GM12878 (cell line): ENCODE measurements around the gene CD7. TPM values are rescaled to one million over a fixed set of nuclear protein-coding genes. Genes with fewer than 3 reads are reported as not detected.

ENCODE experiments used
- ATAC-seq: fragments of 200-7000 bp; cut with Tn5 transposase; 3 replicates; pipeline ENCODE4 v1.9.1; 2020; ENCODE audit warnings: mild to moderate bottlenecking, moderate library complexity
- BruUV-seq: library from RNA; stranded (reverse); fragments of 400-500 nt; replicated peaks from 2 replicates; lab custom pipeline; 2021; lab: Mats Ljungman, UMichigan
- CTCF ChIA-PET: fragments of 300-600 bp; sonication (Branson Sonifier 250); formaldehyde crosslinking; extraction: SDS; loops from one replicate; lab custom pipeline; 2021; ENCODE audit warnings: inconsistent platforms; lab: Yijun Ruan, JAX
- POLR2A ChIA-PET: fragments of 350-600 bp; formaldehyde crosslinking; extraction: SDS; loops from one replicate; lab custom pipeline; 2021; ENCODE audit warnings: inconsistent platforms; lab: Charles Lee
- RAD21 ChIA-PET: fragments of 300-600 bp; sonication (Branson Sonifier 250); formaldehyde crosslinking; loops from one replicate; lab custom pipeline; 2023; ENCODE audit warnings: antibody characterized with exemption; ENCODE audit not compliant: unreplicated experiment; lab: Charles Lee
- SMC1A ChIA-PET: fragments of 300-600 bp; sonication (Branson Sonifier 250); formaldehyde crosslinking; loops from one replicate; lab custom pipeline; 2023; ENCODE audit not compliant: unreplicated experiment, uncharacterized antibody; lab: Charles Lee
- DNase-seq: peaks from one replicate; pipeline ENCODE4 v3.0.0-alpha.2; 2011; ENCODE audit warnings: low read depth, low spot score
- FAIRE-seq: peaks from 3 replicates; lab custom pipeline; 2011; peaks lifted over from hg19 to GRCh38; lab: Jason Lieb, UNC
- H2AFZ ChIP-seq: 2 replicates; pipeline ENCODE4 v1.6.0; 2011; ENCODE audit warnings: low read depth, low read length, control low read depth; ENCODE audit not compliant: control insufficient read depth
- H3K27ac ChIP-seq: 2 replicates; pipeline ENCODE4 v1.5.1; 2011; ENCODE audit warnings: control low read depth; ENCODE audit not compliant: control insufficient read depth, insufficient read depth
- H3K27me3 ChIP-seq, 2 experiments: replicated peaks in 1 of 2; 2 replicates each; pipeline versions ENCODE4 v1.6.0 to v1.6.1; 2011; ENCODE audit warnings: low read length in 1 of 2; ENCODE audit not compliant: control insufficient read depth in 2 of 2, insufficient read depth in 2 of 2
- H3K36me3 ChIP-seq, 2 experiments: 2 replicates each; pipeline ENCODE4 v1.5.1; 2011; ENCODE audit warnings: low read length in 1 of 2; ENCODE audit not compliant: control insufficient read depth in 2 of 2, insufficient read depth in 2 of 2
- H3K4me1 ChIP-seq: 2 replicates; pipeline ENCODE4 v1.6.1; 2011; ENCODE audit warnings: mild to moderate bottlenecking, low read length, moderate library complexity, mixed read lengths; ENCODE audit not compliant: control insufficient read depth, insufficient read depth
- H3K4me2 ChIP-seq: 2 replicates; pipeline ENCODE4 v1.6.0; 2011; ENCODE audit warnings: control low read depth; ENCODE audit not compliant: control insufficient read depth, insufficient read depth
- H3K4me3 ChIP-seq: fragments of 200-600 bp; sonication (generic); 2 replicates; pipeline ENCODE4 v1.5.1; 2016
- H3K79me2 ChIP-seq: 2 replicates; pipeline ENCODE4 v1.6.0; 2011; ENCODE audit warnings: low read length; ENCODE audit not compliant: control insufficient read depth, insufficient read depth
- H3K9ac ChIP-seq: 2 replicates; pipeline ENCODE4 v1.8.0; 2011; ENCODE audit warnings: low read length, control low read depth, mixed read lengths; ENCODE audit not compliant: control insufficient read depth, insufficient read depth
- H3K9me3 ChIP-seq: replicated peaks from 3 replicates; pipeline ENCODE4 v1.5.1; 2011; ENCODE audit warnings: mild to moderate bottlenecking, low read length; ENCODE audit not compliant: control insufficient read depth, insufficient read depth
- H4K20me1 ChIP-seq: 2 replicates; pipeline ENCODE4 v1.6.0; 2011; ENCODE audit not compliant: control insufficient read depth, insufficient read depth
- IKZF1 ChIP-seq: fragments of 450-650 bp; conservative IDR thresholded peaks from 2 replicates; pipeline ENCODE4 v1.6.1; 2017; ENCODE audit warnings: antibody characterized with exemption, mild to moderate bottlenecking
- LARP7 ChIP-seq: fragments of 450-650 bp; IDR thresholded peaks from 2 replicates; pipeline ENCODE4 v1.6.1; 2017; ENCODE audit warnings: mild to moderate bottlenecking
- MEF2A ChIP-seq: IDR thresholded peaks from 2 replicates; pipeline ENCODE4 v1.6.1; 2011; ENCODE audit warnings: low read depth, mild to moderate bottlenecking, low read length, moderate library complexity; ENCODE audit not compliant: insufficient read depth
- MYB ChIP-seq: fragments of 150-350 bp; IDR thresholded peaks from 2 replicates; pipeline ENCODE4 v1.6.1; 2014; ENCODE audit warnings: mild to moderate bottlenecking, low read depth, low read length, borderline replicate concordance
- POLR2AphosphoS2 ChIP-seq: IDR thresholded peaks from 2 replicates; pipeline ENCODE4 v1.6.1; 2011; ENCODE audit warnings: low read depth, mild to moderate bottlenecking, low read length, improper control_type of control experiment, moderate library complexity
- RCOR1 ChIP-seq: conservative IDR thresholded peaks from 2 replicates; pipeline ENCODE4 v1.6.1; 2012; ENCODE audit warnings: low read depth, low read length, improper control_type of control experiment
- RELA ChIP-seq: fragments of 450-650 bp; IDR thresholded peaks from 2 replicates; pipeline ENCODE4 v1.8.0; 2014; ENCODE audit warnings: borderline replicate concordance; ENCODE audit not compliant: partially characterized antibody
- YBX1 ChIP-seq: fragments of 450-650 bp; IDR thresholded peaks from 2 replicates; pipeline ENCODE4 v1.6.1; 2016; ENCODE audit warnings: antibody characterized with exemption
- WGBS: methylation state at CpG from one replicate; pipeline ENCODE4 v1.1.6; 2016; ENCODE audit warnings: low lambda C conversion rate; ENCODE audit not compliant: insufficient replicate concordance, insufficient coverage; ENCODE audit errors: missing lambda C conversion rate; 5-methylcytosine and 5-hydroxymethylcytosine counted together
- in situ Hi-C: fragments of 300-500 bp; cut with MboI; formaldehyde crosslinking; loops from 9 replicates; pipeline ENCODE4 v1.14.3; 2018; ENCODE audit warnings: mixed read lengths
- intact Hi-C: fragments of 100-400 bp; cut with micrococcal nuclease; formaldehyde crosslinking; loops from one replicate; pipeline ENCODE4 v1.14.2; 2022; ENCODE audit not compliant: unreplicated experiment
- polyA plus RNA-seq, 11 experiments: library from polyadenylated mRNA; depleted of rRNA in 4 of 11; unstranded in 6 of 11; stranded (reverse) in 5 of 11; fragments of >200 nt; fragmentation: Nextera tagmentation in 4 of 11; fragmentation: Illumina TruSeq in 1 of 11; extraction: Ambion mirVana in 4 of 11; extraction: Trizol in 1 of 11; gene quantifications; 1 replicate in 1 of 11; 2 replicates in 10 of 11; pipeline versions ENCODE4 v1.2.1 to v1.2.3, GENCODE V29; 2011 to 2016; ENCODE audit warnings: inconsistent platforms in 2 of 11, missing spikeins in 2 of 11, low read depth in 1 of 11
- total RNA-seq, 4 experiments: library from RNA; depleted of rRNA in 3 of 4; stranded (reverse); fragments of >200 nt in 3 of 4; fragmentation: Illumina TruSeq in 1 of 4; extraction: Trizol in 1 of 4; gene quantifications; 2 replicates each; pipeline versions ENCODE4 v1.2.1 to v1.2.3, GENCODE V29; 2013 to 2021
- TF ChIP-seq, protein P1 (sequence below): IDR thresholded peaks from 2 replicates; pipeline ENCODE4 v1.6.1; 2012; ENCODE audit warnings: low read length, inconsistent platforms
- TF ChIP-seq, protein P2 (sequence below): fragments of 450-650 bp; formaldehyde crosslinking; IDR thresholded peaks from 2 replicates; pipeline ENCODE4 v1.4.0; 2022; ENCODE audit warnings: mild to moderate bottlenecking, moderate library complexity
- TF ChIP-seq, protein P3 (sequence below): IDR thresholded peaks from 2 replicates; pipeline ENCODE4 v1.6.1; 2012; ENCODE audit warnings: low read depth, low read length, improper control_type of control experiment
- TF ChIP-seq, protein P4 (sequence below): fragments of 450-650 bp; conservative IDR thresholded peaks from 2 replicates; pipeline ENCODE4 v1.6.1; 2017; ENCODE audit warnings: mild to moderate bottlenecking, moderate library complexity

Gene CD7
- total and polyA plus RNA-seq, 10 of the 15 experiments (the other 5 are each of a cell fraction or from before 2014, with no cell fraction given): 0.33 TPM; not detected in 9

DNA sequence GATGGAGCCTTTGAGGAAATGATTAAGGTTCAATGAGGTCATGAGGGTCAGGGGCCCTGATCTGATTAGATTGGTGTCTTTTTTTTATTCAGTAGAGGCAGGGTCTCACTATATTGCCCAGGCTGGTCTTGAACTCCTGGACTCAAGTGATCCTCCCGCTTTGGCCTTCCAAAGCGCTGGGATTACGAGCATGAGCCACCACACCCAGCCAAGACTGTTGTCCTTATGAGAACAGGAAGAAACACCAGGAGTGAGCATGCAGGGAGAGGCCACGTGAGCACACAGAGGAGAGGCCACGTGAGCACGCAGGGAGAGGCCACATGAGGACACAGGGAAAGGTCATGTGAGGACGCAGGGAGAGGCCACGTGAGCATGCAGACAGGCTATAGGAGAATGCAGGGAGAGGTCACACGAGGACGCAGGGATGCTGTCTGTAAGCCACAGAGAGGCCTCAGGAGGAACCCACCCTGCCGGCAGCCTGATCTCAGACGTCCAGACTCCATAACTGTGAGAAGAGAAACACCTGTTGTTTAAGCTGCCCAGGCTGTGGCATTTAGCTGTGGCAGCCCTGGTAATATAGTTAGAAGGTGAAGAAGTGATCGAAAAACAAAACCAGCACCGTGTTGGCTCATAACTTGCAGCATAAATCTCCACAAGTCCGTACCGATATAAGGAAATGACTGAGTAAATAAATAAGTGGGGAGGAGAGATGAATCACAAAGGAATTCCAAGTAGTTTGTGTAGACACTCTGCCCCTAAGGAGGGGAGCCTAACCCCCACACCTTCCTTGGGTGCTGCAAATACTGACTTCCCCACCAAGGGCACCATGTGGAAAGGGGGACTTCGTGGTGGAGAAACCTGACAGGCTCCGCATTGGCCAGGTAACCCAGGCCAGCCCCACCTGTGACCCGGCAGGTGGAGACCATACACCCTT is 29.3 kb downstream of the CD7 start:
- no TSS peak for BruUV-seq
- DNase-seq (no peak), ATAC-seq (no peak), FAIRE-seq (no peak)
- in situ Hi-C loops (no loop called here), intact Hi-C loops (no loop called here)
- ChIA-PET CTCF (interaction anchor here (1.0 to 1.2 kb wide), 2 partner anchors 9 to 13 kb away, joined by 3 to 4 read pairs; no protein-coding TSS in a partner anchor), SMC1A (no interaction called here), RAD21 (interaction anchor here (1.0 to 1.1 kb wide), 2 partner anchors 9 to 10 kb away, joined by 3 read pairs; no protein-coding TSS in a partner anchor), POLR2A (interaction anchor here (0.8 kb wide), 1 partner anchor 11 kb away, joined by 3 read pairs; no protein-coding TSS in a partner anchor)
- H4K20me1 ChIP-seq: no peaks in the 10 kb centered on the region
- H3K36me3 ChIP-seq: no peaks in the 10 kb centered on the region
- H3K9ac ChIP-seq: no peak overlapping the region
- H3K4me2 ChIP-seq: no peak overlapping the region
- H3K4me3 ChIP-seq: no peak overlapping the region
- no peaks in the 10 kb centered on the region for H3K9me3 ChIP-seq
- WGBS: 58% methylated on average over 19 of the region's 19 CpGs
- no peak overlapping the region for H3K27ac ChIP-seq
- H3K79me2 ChIP-seq: peaks cover 4% of the 10 kb centered on the region
- no peak overlapping the region for H2AFZ ChIP-seq
- no peaks in the 10 kb centered on the region for H3K27me3 ChIP-seq
- no peaks in the 10 kb centered on the region for H3K4me1 ChIP-seq
- TF ChIP-seq LARP7 (no peak), RELA (no peak), POLR2AphosphoS2 (no peak), MEF2A (no peak), RCOR1 (no peak), YBX1 (no peak), IKZF1 (no peak), MYB (no peak)
- TF ChIP-seq, protein P1, sequence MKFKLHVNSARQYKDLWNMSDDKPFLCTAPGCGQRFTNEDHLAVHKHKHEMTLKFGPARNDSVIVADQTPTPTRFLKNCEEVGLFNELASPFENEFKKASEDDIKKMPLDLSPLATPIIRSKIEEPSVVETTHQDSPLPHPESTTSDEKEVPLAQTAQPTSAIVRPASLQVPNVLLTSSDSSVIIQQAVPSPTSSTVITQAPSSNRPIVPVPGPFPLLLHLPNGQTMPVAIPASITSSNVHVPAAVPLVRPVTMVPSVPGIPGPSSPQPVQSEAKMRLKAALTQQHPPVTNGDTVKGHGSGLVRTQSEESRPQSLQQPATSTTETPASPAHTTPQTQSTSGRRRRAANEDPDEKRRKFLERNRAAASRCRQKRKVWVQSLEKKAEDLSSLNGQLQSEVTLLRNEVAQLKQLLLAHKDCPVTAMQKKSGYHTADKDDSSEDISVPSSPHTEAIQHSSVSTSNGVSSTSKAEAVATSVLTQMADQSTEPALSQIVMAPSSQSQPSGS: no peak
- TF ChIP-seq, protein P2, sequence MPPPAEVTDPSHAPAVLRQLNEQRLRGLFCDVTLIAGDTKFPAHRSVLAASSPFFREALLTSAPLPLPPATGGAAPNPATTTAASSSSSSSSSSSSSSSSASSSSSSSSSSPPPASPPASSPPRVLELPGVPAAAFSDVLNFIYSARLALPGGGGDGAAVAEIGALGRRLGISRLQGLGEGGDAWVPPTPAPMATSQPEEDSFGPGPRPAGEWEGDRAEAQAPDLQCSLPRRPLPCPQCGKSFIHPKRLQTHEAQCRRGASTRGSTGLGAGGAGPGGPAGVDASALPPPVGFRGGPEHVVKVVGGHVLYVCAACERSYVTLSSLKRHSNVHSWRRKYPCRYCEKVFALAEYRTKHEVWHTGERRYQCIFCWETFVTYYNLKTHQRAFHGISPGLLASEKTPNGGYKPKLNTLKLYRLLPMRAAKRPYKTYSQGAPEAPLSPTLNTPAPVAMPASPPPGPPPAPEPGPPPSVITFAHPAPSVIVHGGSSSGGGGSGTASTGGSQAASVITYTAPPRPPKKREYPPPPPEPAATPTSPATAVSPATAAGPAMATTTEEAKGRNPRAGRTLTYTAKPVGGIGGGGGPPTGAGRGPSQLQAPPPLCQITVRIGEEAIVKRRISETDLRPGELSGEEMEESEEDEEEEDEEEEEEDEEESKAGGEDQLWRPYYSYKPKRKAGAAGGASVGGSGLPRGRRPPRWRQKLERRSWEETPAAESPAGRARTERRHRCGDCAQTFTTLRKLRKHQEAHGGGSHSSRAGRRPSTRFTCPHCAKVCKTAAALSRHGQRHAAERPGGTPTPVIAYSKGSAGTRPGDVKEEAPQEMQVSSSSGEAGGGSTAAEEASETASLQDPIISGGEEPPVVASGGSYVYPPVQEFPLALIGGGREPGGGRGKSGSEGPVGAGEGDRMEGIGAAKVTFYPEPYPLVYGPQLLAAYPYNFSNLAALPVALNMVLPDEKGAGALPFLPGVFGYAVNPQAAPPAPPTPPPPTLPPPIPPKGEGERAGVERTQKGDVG (CRISPR knock-in tag): no peak
- TF ChIP-seq, protein P3, sequence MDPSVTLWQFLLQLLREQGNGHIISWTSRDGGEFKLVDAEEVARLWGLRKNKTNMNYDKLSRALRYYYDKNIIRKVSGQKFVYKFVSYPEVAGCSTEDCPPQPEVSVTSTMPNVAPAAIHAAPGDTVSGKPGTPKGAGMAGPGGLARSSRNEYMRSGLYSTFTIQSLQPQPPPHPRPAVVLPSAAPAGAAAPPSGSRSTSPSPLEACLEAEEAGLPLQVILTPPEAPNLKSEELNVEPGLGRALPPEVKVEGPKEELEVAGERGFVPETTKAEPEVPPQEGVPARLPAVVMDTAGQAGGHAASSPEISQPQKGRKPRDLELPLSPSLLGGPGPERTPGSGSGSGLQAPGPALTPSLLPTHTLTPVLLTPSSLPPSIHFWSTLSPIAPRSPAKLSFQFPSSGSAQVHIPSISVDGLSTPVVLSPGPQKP: no peak
- TF ChIP-seq, protein P4, sequence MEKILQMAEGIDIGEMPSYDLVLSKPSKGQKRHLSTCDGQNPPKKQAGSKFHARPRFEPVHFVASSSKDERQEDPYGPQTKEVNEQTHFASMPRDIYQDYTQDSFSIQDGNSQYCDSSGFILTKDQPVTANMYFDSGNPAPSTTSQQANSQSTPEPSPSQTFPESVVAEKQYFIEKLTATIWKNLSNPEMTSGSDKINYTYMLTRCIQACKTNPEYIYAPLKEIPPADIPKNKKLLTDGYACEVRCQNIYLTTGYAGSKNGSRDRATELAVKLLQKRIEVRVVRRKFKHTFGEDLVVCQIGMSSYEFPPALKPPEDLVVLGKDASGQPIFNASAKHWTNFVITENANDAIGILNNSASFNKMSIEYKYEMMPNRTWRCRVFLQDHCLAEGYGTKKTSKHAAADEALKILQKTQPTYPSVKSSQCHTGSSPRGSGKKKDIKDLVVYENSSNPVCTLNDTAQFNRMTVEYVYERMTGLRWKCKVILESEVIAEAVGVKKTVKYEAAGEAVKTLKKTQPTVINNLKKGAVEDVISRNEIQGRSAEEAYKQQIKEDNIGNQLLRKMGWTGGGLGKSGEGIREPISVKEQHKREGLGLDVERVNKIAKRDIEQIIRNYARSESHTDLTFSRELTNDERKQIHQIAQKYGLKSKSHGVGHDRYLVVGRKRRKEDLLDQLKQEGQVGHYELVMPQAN: no peak
